Endothelial cell of umbilical vein (primary cell): Measurements from ENCODE around the gene WDFY2. TPM values are rescaled to one million over a fixed set of nuclear protein-coding genes. Genes with fewer than 3 reads are reported as not detected.

ENCODE experiments used
- BruUV-seq: library from RNA; stranded (reverse); fragments of 400-500 nt; replicated peaks from 2 replicates; lab custom pipeline; 2021; lab: Mats Ljungman, UMichigan
- CTCF ChIA-PET: fragments of 300-600, 350-600 bp; sonication (Branson Sonifier 250); formaldehyde crosslinking; loops from one replicate; lab custom pipeline; 2021; ENCODE audit warnings: antibody characterized with exemption, inconsistent platforms; lab: Charles Lee
- POLR2A ChIA-PET: fragments of 300-600, 350-600 bp; sonication (Branson Sonifier 250); formaldehyde crosslinking; loops from one replicate; lab custom pipeline; 2021; ENCODE audit warnings: antibody characterized with exemption, inconsistent platforms; lab: Charles Lee
- DNase-seq: peaks from one replicate; pipeline ENCODE4 v3.0.0-alpha.2; 2011; ENCODE audit warnings: low read depth, low spot score
- FAIRE-seq: peaks from 2 replicates; lab custom pipeline; 2011; peaks lifted over from hg19 to GRCh38; lab: Jason Lieb, UNC
- H2AFZ ChIP-seq: 2 replicates; pipeline ENCODE4 v1.6.0; 2012; ENCODE audit warnings: low read depth, low read length, control low read depth, inconsistent platforms
- H3K27ac ChIP-seq: 2 replicates; pipeline ENCODE4 v1.5.1; 2011; ENCODE audit warnings: low read depth, mild to moderate bottlenecking, control low read depth, low read length, moderate library complexity; ENCODE audit not compliant: insufficient read depth
- H3K27me3 ChIP-seq, 2 experiments: 2 replicates each; pipeline versions ENCODE4 v1.6.0 to v1.6.1; 2011; ENCODE audit warnings: low read length in 2 of 2, mixed read lengths in 1 of 2; ENCODE audit not compliant: control insufficient read depth in 2 of 2, insufficient read depth in 2 of 2
- H3K36me3 ChIP-seq, 2 experiments: 2 replicates in 1 of 2; 3 replicates in 1 of 2; pipeline ENCODE4 v1.5.1; 2011; ENCODE audit warnings: low read length in 2 of 2, mild to moderate bottlenecking in 1 of 2, moderate library complexity in 1 of 2; ENCODE audit not compliant: control insufficient read depth in 2 of 2, insufficient read depth in 2 of 2; ENCODE audit errors: extremely low read depth in 1 of 2
- H3K4me1 ChIP-seq: 3 replicates; pipeline ENCODE4 v1.5.1; 2011; ENCODE audit warnings: mild to moderate bottlenecking, low read length; ENCODE audit not compliant: control insufficient read depth, insufficient read depth; ENCODE audit errors: extremely low read depth
- H3K4me2 ChIP-seq: 2 replicates; pipeline ENCODE4 v1.6.1; 2011; ENCODE audit warnings: low read length, control low read depth, mixed read lengths; ENCODE audit not compliant: insufficient read depth
- H3K4me3 ChIP-seq, 3 experiments: fragments of 200-600 bp in 1 of 3; sonication (generic), shearing (Covaris generic) in 1 of 3; replicated peaks in 1 of 3; 2 replicates each; pipeline ENCODE4 v1.5.1; 2011 to 2016; ENCODE audit warnings: control low read depth in 3 of 3, low read length in 3 of 3, mild to moderate bottlenecking in 2 of 3, inconsistent platforms in 1 of 3, low read depth in 1 of 3, moderate library complexity in 1 of 3; ENCODE audit not compliant: insufficient read depth in 1 of 3
- H3K79me2 ChIP-seq: 2 replicates; pipeline ENCODE4 v1.6.0; 2012; ENCODE audit warnings: low read length, inconsistent platforms; ENCODE audit not compliant: control insufficient read depth, insufficient read depth
- H3K9ac ChIP-seq: replicated peaks from 2 replicates; pipeline ENCODE3; 2011; ENCODE audit warnings: low read length, control low read depth; ENCODE audit not compliant: insufficient read depth; ENCODE audit errors: extremely low read depth
- H3K9me1 ChIP-seq: replicated peaks from 3 replicates; pipeline ENCODE4 v1.6.0; 2011; ENCODE audit warnings: mild to moderate bottlenecking, low read length; ENCODE audit not compliant: control insufficient read depth, insufficient read depth; ENCODE audit errors: extremely low read depth
- H3K9me3 ChIP-seq: replicated peaks from 2 replicates; pipeline ENCODE4 v1.5.1; 2012; ENCODE audit warnings: low read length, inconsistent platforms; ENCODE audit not compliant: control insufficient read depth, insufficient read depth
- H4K20me1 ChIP-seq: replicated peaks from 2 replicates; pipeline ENCODE3; 2011; ENCODE audit warnings: mild to moderate bottlenecking, low read length; ENCODE audit not compliant: control insufficient read depth, insufficient read depth; ENCODE audit errors: extremely low read depth
- EZH2 ChIP-seq: IDR thresholded peaks from 2 replicates; pipeline ENCODE4 v1.6.1; 2012; ENCODE audit warnings: borderline replicate concordance, low read depth, mild to moderate bottlenecking, moderate library complexity, low read length, inconsistent platforms; ENCODE audit not compliant: severe bottlenecking
- GATA2 ChIP-seq: IDR thresholded peaks from 2 replicates; pipeline ENCODE4 v1.7.0; 2011; ENCODE audit warnings: low read depth, mild to moderate bottlenecking, moderate library complexity, mixed read lengths, low read length; ENCODE audit not compliant: insufficient read length, insufficient read depth
- JUN ChIP-seq: IDR thresholded peaks from 2 replicates; pipeline ENCODE4 v1.6.1; 2011; ENCODE audit warnings: borderline replicate concordance, low read depth; ENCODE audit not compliant: insufficient read length, insufficient read depth
- MYC ChIP-seq: IDR thresholded peaks from one replicate; pipeline ENCODE4 v1.6.1; 2011; ENCODE audit warnings: mild to moderate bottlenecking, low read depth, low read length
- POLR2A ChIP-seq: IDR thresholded peaks from 2 replicates; pipeline ENCODE4 v1.6.1; 2012; ENCODE audit warnings: low read depth, mild to moderate bottlenecking, control low read depth, low read length
- POLR2AphosphoS5 ChIP-seq: IDR thresholded peaks from 2 replicates; pipeline ENCODE4 v1.6.1; 2012; ENCODE audit warnings: low read depth, mild to moderate bottlenecking, control low read depth, low read length, moderate library complexity; ENCODE audit not compliant: insufficient read depth
- dilution Hi-C: fragments of 300-500 bp; cut with MboI; formaldehyde crosslinking; loops from one replicate; pipeline ENCODE4 v1.15.0; 2019; ENCODE audit warnings: low sequenced_read_pairs; ENCODE audit not compliant: extremely low pct_ligation_motif_present
- intact Hi-C: fragments of 100-400 bp; cut with micrococcal nuclease; formaldehyde crosslinking; loops from one replicate; pipeline ENCODE4 v1.10.0; 2022
- polyA plus RNA-seq, 4 experiments: library from polyadenylated mRNA; depleted of rRNA in 3 of 4; stranded (reverse) in 3 of 4; unstranded in 1 of 4; fragments of >200 nt; gene quantifications; 2 replicates each; pipeline versions ENCODE4 v1.2.1 to v1.2.3, GENCODE V29; 2011 to 2012; ENCODE audit warnings: missing spikeins in 1 of 4
- total RNA-seq: library from RNA; stranded (reverse); gene quantifications from 2 replicates; pipeline ENCODE4 v1.2.3, GENCODE V29; 2021
- TF ChIP-seq, protein P1 (sequence below): IDR thresholded peaks from 2 replicates; pipeline ENCODE4 v1.6.1; 2011; ENCODE audit not compliant: insufficient read depth, insufficient read length
- TF ChIP-seq, protein P2 (sequence below), 2 donors: IDR thresholded peaks; 1 replicate in 1 of 2; 2 replicates in 1 of 2; pipeline ENCODE4 v1.5.1; 2011; ENCODE audit warnings: low read length in 2 of 2, mild to moderate bottlenecking in 2 of 2, moderate library complexity in 2 of 2, control low read depth in 1 of 2, inconsistent platforms in 1 of 2, low read depth in 1 of 2; ENCODE audit not compliant: insufficient read depth in 1 of 2; ENCODE audit errors: extremely low read depth in 1 of 2

Gene WDFY2
- total and polyA plus RNA-seq, 2 donors (not counting 3 experiments of a cell fraction or from before 2014, with no cell fraction given) = 2.1 to 5.5 TPM

DNA sequence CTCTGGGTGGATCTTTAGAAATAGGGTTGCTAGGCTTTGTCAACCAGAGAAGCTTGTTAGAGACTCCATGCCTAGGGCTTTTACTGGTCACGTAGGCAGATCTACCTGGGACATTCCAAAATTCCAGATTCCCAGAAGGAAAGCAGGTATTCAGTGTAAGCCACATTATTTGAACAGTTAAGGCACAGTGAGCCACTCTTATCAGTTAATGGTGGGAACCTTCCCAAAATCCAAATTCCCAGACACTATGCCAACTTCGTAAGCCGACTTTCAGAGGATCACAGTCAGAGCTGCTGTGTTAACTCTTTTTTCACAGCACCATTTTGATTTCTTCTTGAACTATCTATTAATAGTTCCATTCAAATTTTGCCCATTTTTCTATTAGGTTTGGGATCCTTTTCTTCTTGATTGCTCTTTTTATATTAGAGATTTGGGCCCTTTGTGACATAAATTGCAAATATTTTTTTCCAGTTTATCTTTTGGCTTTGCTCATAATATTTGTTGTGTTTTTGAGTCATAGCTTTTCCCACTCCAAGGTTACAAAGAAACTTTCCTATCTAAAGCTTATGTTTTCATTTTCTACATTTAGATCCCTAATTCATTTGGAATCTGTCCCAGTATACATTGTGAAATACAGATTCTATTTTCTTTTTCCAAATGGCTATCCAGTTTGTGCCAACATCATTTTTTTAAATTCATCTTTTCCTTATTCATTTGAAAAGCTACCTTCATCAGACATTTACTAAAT is 142.4 kb downstream of the WDFY2 start:
- ChIA-PET CTCF (interaction anchor here (1.1 to 1.6 kb wide), 2 partner anchors 82 to 273 kb away, joined by 3 read pairs; partner anchors contain the start of gene INTS6), POLR2A (interaction anchor here (1.8 kb wide), 1 partner anchor 274 kb away, joined by 6 read pairs; the partner anchor contains the start of gene INTS6)
- no peaks in the 10 kb centered on the region for H3K9me1 ChIP-seq
- no TSS peak for BruUV-seq
- H3K79me2 ChIP-seq = no peaks in the 10 kb centered on the region
- TF ChIP-seq EZH2 (no peak), JUN (no peak), POLR2A (no peak), GATA2 (no peak), MYC (no peak), POLR2AphosphoS5 (no peak)
- TF ChIP-seq, protein P1, sequence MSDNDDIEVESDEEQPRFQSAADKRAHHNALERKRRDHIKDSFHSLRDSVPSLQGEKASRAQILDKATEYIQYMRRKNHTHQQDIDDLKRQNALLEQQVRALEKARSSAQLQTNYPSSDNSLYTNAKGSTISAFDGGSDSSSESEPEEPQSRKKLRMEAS = no peak
- TF ChIP-seq, protein P2, sequence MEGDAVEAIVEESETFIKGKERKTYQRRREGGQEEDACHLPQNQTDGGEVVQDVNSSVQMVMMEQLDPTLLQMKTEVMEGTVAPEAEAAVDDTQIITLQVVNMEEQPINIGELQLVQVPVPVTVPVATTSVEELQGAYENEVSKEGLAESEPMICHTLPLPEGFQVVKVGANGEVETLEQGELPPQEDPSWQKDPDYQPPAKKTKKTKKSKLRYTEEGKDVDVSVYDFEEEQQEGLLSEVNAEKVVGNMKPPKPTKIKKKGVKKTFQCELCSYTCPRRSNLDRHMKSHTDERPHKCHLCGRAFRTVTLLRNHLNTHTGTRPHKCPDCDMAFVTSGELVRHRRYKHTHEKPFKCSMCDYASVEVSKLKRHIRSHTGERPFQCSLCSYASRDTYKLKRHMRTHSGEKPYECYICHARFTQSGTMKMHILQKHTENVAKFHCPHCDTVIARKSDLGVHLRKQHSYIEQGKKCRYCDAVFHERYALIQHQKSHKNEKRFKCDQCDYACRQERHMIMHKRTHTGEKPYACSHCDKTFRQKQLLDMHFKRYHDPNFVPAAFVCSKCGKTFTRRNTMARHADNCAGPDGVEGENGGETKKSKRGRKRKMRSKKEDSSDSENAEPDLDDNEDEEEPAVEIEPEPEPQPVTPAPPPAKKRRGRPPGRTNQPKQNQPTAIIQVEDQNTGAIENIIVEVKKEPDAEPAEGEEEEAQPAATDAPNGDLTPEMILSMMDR (IDR thresholded peaks at IDR 0.05; ENCODE audit: extremely low read depth in 1 of 2, insufficient read depth in 1 of 2, low read depth in 1 of 2, low read length in 2 of 2) = no peak
- intact Hi-C loops = loop anchor here (5.0 kb wide), 1 partner anchor 144 kb away; the partner anchor contains the start of gene WDFY2
- H4K20me1 ChIP-seq = no peaks in the 10 kb centered on the region
- no peak for FAIRE-seq
- H3K4me1 ChIP-seq = peaks cover 14% of the 10 kb centered on the region
- peak; percentile 69 for DNase-seq
- no peak overlapping the region for H3K9ac ChIP-seq
- H3K4me2 ChIP-seq = no peak overlapping the region
- H3K4me3 ChIP-seq = no peak overlapping the region
- dilution Hi-C loops = no loop called here
- H3K9me3 ChIP-seq = no peaks in the 10 kb centered on the region
- no peak overlapping the region for H3K27ac ChIP-seq
- H3K36me3 ChIP-seq = no peaks in the 10 kb centered on the region
- no peaks in the 10 kb centered on the region for H3K27me3 ChIP-seq
- no peak overlapping the region for H2AFZ ChIP-seq
